Measurements from ENCODE around the gene SHROOM3.

Gene SHROOM3

DNA sequence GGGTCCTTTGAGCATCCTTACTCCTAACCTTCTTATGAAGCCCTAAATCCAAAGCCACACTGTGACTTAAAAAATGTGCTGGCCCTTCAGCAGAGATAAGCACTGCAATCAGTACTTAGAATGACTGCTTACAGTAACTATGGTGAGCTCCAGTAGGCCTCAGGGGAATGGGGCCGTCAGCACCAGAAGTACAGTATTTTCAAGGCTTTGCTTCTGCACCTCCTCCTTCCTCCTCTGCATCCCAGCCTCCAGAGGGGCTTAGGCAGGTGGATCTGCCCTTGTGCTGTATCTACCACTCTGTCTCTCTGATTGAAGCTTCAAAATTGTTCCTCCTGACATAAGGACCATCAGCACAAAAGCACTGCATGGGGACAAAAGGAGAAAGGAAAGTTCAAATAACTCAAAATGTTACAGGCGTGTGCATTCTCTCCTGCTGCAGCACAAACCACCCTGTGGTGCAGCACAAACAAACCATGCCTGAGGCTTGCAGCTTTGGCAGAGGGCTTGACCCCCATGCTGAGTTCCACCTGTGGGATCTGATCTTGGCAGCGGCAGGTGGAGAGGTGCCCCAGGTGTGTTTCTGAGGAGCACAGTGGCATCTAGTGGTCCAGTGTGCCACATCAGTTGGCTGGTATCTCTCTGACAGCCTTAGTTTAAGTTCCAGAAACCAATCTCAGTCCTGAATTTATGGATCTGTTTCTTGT, 298.2 kb downstream of the SHROOM3 start:
- DNase-seq (ENCODE audit: low spot score): no peak
- TF ChIP-seq, protein P1, sequence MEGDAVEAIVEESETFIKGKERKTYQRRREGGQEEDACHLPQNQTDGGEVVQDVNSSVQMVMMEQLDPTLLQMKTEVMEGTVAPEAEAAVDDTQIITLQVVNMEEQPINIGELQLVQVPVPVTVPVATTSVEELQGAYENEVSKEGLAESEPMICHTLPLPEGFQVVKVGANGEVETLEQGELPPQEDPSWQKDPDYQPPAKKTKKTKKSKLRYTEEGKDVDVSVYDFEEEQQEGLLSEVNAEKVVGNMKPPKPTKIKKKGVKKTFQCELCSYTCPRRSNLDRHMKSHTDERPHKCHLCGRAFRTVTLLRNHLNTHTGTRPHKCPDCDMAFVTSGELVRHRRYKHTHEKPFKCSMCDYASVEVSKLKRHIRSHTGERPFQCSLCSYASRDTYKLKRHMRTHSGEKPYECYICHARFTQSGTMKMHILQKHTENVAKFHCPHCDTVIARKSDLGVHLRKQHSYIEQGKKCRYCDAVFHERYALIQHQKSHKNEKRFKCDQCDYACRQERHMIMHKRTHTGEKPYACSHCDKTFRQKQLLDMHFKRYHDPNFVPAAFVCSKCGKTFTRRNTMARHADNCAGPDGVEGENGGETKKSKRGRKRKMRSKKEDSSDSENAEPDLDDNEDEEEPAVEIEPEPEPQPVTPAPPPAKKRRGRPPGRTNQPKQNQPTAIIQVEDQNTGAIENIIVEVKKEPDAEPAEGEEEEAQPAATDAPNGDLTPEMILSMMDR (IDR thresholded peaks at IDR 0.05; ENCODE audit: extremely low read depth, missing control alignments): no peak

DNA sequence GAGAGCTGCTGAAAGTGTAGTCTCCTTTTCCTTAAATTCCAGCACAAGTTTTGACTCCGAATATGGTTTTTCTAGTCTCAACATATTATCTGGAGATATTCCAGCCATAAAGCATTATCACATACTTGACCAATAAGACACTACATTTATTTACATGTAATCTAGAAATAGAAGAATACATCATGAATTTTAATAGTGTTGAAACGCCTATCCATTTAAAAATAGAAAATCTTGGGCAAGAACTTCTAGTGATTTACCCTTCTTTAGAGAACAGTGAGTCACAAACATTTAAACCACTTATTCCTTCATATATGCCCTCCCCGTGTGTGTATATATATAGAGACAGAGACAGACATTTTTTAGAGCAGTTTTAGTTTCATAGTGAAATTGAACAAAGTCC, 301.4 kb downstream of the SHROOM3 start:
- TF ChIP-seq, protein P1 (IDR thresholded peaks at IDR 0.05; ENCODE audit: extremely low read depth, missing control alignments): no peak
- no peak for DNase-seq (ENCODE audit: low spot score)

DNA sequence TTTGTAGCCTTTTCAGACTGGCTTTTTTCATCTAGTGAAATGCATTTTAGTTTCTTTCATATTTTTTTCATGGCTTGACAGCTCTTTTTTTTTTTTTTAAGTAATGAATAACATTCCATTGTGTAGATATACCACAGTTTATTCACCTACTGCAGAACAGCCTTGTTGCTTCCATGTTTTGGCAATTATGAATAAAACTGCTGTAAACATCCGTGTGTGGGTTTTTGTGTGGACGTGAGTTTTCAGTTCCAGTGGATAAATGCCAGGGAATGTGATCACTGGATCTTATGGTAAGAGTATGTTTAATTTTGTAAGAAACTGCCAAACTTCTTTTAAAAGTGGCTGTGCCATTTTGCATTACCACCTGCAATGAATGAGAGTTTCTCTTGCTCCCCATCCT, 302.2 kb downstream of the SHROOM3 start:
- no peak for DNase-seq (ENCODE audit: low spot score)
- TF ChIP-seq, protein P1 (IDR thresholded peaks at IDR 0.05; ENCODE audit: extremely low read depth, missing control alignments): no peak

DNA sequence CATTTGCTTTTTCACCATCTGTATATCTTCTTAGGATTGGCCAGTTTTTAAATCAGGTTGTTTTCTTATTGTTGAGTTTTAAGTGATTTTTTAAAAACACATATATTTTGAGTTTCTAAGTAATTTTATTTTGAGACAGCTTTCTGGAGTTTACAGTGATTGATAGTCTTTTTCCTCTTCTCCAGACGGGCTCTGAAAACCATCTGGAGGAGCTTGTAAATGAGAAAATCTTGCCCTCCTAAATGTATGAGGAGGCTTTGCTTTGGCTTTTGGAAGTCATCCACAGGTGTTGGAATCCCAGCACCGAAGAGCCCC, 302.7 kb downstream of the SHROOM3 start:
- TF ChIP-seq, protein P1 (IDR thresholded peaks at IDR 0.05; ENCODE audit: extremely low read depth, missing control alignments): no peak

DNA sequence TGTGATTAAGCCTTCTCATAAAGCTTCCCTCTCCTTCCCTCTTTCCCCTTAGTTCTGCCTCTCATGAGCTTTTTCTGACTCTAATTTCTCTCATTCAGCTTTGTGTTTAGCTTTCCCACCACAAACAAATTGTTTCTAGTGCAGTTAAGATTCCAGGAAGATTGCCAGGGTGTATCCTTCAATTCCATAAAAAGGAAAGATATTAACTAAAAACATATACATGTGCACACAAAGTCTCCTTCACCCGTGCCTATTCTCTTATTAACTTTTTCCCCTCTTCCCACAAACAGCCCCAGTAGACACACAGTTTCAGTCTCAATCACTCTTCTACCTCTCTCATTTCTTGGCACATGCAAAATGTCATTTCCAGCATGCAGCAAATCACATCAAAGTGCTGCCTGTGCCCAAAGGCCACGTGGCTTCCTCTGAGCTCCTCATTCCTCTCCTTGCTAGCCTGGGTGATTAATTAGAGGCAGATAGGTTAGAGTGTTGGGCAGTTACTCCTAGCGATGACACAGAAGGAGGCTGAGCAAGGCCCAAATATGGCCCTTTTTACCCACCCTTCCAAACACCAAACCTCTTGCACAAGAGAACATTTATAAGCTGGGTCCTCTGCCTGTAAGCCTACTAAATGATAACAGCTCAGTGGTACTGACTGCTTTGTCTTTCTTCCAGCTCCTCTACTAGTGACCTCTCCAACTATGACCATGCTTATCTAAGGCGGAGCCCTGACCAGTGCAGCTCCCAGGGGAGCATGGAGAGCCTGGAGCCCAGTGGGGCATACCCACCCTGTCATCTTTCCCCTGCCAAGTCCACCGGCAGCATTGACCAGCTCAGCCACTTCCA, 303.3 kb downstream of the SHROOM3 start:
- TF ChIP-seq, protein P1 (IDR thresholded peaks at IDR 0.05; ENCODE audit: extremely low read depth, missing control alignments): no peak
- peak; percentile 45 for DNase-seq (ENCODE audit: low spot score)

More for the DNA sequence above, 302.7 kb downstream of the SHROOM3 start:
- no peak for DNase-seq (ENCODE audit: low spot score)

- DNase-seq (ENCODE audit: low spot score): no peak
- TF ChIP-seq, protein P1 (IDR thresholded peaks at IDR 0.05; ENCODE audit: extremely low read depth, missing control alignments): no peak
Measured at GRCh38 chr4:76740192-76740591, 305.2 kb downstream of the SHROOM3 start.
